Measurements from ENCODE around the gene TST.

The TST gene

GRCh38 chr22:37060801-37061610 is 41.8 kb upstream of the TST start:
- no peaks in the 10 kb centered on the region for H3K9me3 ChIP-seq (ENCODE audit: insufficient read depth, low read depth, low read length)
- H3K27me3 ChIP-seq (ENCODE audit: insufficient read depth, low read length), result 0 out of 2 replicates have a peak, but pooled peaks cover 1% of the 10 kb centered on the region
- H3K4me3 ChIP-seq (ENCODE audit: low read length), result no peak overlapping the region
- H3K9ac ChIP-seq (ENCODE audit: low read depth, low read length), result no peak overlapping the region
- H3K36me3 ChIP-seq (ENCODE audit: insufficient read depth, low read length), result peaks cover 32% of the 10 kb centered on the region
- WGBS, result 88% methylated on average over 28 of the region's 28 CpGs
- H3K27ac ChIP-seq (ENCODE audit: low read depth, low read length), result no peak overlapping the region
- peaks cover 13% of the 10 kb centered on the region for H3K4me1 ChIP-seq (ENCODE audit: insufficient read depth, low read length)

- WGBS, result 94% methylated on average over 9 of the region's 9 CpGs
- Histone ChIP-seq H3K9ac (ENCODE audit: low read depth, low read length) (no peak overlapping the region), H3K27me3 (ENCODE audit: insufficient read depth, low read length) (no peaks in the 10 kb centered on the region)
Measured at GRCh38 chr22:37059876-37060449, 40.7 kb upstream of the TST start.

GRCh38 chr22:37058917-37059701 is 39.9 kb upstream of the TST start:
- Histone ChIP-seq H3K4me1 (ENCODE audit: insufficient read depth, low read length) (peaks cover 13% of the 10 kb centered on the region), H3K36me3 (ENCODE audit: insufficient read depth, low read length) (peaks cover 40% of the 10 kb centered on the region), H3K9ac (ENCODE audit: low read depth, low read length) (no peak overlapping the region), H3K27ac (ENCODE audit: low read depth, low read length) (no peak overlapping the region), H3K9me3 (ENCODE audit: insufficient read depth, low read depth, low read length) (no peaks in the 10 kb centered on the region), H3K4me3 (ENCODE audit: low read length) (no peak overlapping the region), H3K27me3 (ENCODE audit: insufficient read depth, low read length) (no peaks in the 10 kb centered on the region)
- 92% methylated on average over 28 of the region's 28 CpGs for WGBS

More at GRCh38 chr22:37059876-37060449, 40.7 kb upstream of the TST start:
- no peaks in the 10 kb centered on the region for H3K9me3 ChIP-seq (ENCODE audit: insufficient read depth, low read depth, low read length)
- H3K4me3 ChIP-seq (ENCODE audit: low read length), result no peak overlapping the region
- peaks cover 13% of the 10 kb centered on the region for H3K4me1 ChIP-seq (ENCODE audit: insufficient read depth, low read length)
- H3K27ac ChIP-seq (ENCODE audit: low read depth, low read length), result no peak overlapping the region
- H3K36me3 ChIP-seq (ENCODE audit: insufficient read depth, low read length), result peaks cover 40% of the 10 kb centered on the region

- Histone ChIP-seq H3K36me3 (ENCODE audit: insufficient read depth, low read length) (peaks cover 49% of the 10 kb centered on the region), H3K9ac (ENCODE audit: low read depth, low read length) (no peak overlapping the region)
- 93% methylated on average over 12 of the region's 12 CpGs for WGBS
Measured at GRCh38 chr22:37057796-37058510, 38.7 kb upstream of the TST start.

GRCh38 chr22:37057226-37057625 is 38.0 kb upstream of the TST start:
- Histone ChIP-seq H3K27ac (ENCODE audit: low read depth, low read length) (no peak overlapping the region), H3K36me3 (ENCODE audit: insufficient read depth, low read length) (peaks cover 49% of the 10 kb centered on the region), H3K27me3 (ENCODE audit: insufficient read depth, low read length) (no peaks in the 10 kb centered on the region), H3K9ac (ENCODE audit: low read depth, low read length) (no peak overlapping the region), H3K9me3 (ENCODE audit: insufficient read depth, low read depth, low read length) (no peaks in the 10 kb centered on the region), H3K4me3 (ENCODE audit: low read length) (no peak overlapping the region), H3K4me1 (ENCODE audit: insufficient read depth, low read length) (peaks cover 5% of the 10 kb centered on the region; the same call in 1 of the 2 replicates)
- 83% methylated on average over 9 of the region's 9 CpGs for WGBS

More at GRCh38 chr22:37057796-37058510, 38.7 kb upstream of the TST start:
- no peak overlapping the region for H3K4me3 ChIP-seq (ENCODE audit: low read length)
- no peak overlapping the region for H3K27ac ChIP-seq (ENCODE audit: low read depth, low read length)
- H3K27me3 ChIP-seq (ENCODE audit: insufficient read depth, low read length), result no peaks in the 10 kb centered on the region
- peaks cover 11% of the 10 kb centered on the region for H3K4me1 ChIP-seq (ENCODE audit: insufficient read depth, low read length)
- H3K9me3 ChIP-seq (ENCODE audit: insufficient read depth, low read depth, low read length), result no peaks in the 10 kb centered on the region

GRCh38 chr22:37056246-37056645 is 37.0 kb upstream of the TST start:
- peaks cover 49% of the 10 kb centered on the region for H3K36me3 ChIP-seq (ENCODE audit: insufficient read depth, low read length)
- WGBS, result 93% methylated on average over 13 of the region's 13 CpGs
- no peaks in the 10 kb centered on the region for H3K27me3 ChIP-seq (ENCODE audit: insufficient read depth, low read length)
- H3K9me3 ChIP-seq (ENCODE audit: insufficient read depth, low read depth, low read length), result no peaks in the 10 kb centered on the region
- no peak overlapping the region for H3K4me3 ChIP-seq (ENCODE audit: low read length)
- H3K27ac ChIP-seq (ENCODE audit: low read depth, low read length), result no peak overlapping the region
- H3K9ac ChIP-seq (ENCODE audit: low read depth, low read length), result no peak overlapping the region
- H3K4me1 ChIP-seq (ENCODE audit: insufficient read depth, low read length), result no peaks in the 10 kb centered on the region

GRCh38 chr22:37054600-37055365 is 35.5 kb upstream of the TST start:
- Histone ChIP-seq H3K9me3 (ENCODE audit: insufficient read depth, low read depth, low read length) (no peaks in the 10 kb centered on the region), H3K4me3 (ENCODE audit: low read length) (no peak overlapping the region), H3K27me3 (ENCODE audit: insufficient read depth, low read length) (no peaks in the 10 kb centered on the region; the same call in 1 of the 2 replicates), H3K27ac (ENCODE audit: low read depth, low read length) (no peak overlapping the region), H3K36me3 (ENCODE audit: insufficient read depth, low read length) (peaks cover 46% of the 10 kb centered on the region), H3K9ac (ENCODE audit: low read depth, low read length) (no peak overlapping the region), H3K4me1 (ENCODE audit: insufficient read depth, low read length) (no peaks in the 10 kb centered on the region)
- 92% methylated on average over 20 of the region's 20 CpGs for WGBS

- no peak overlapping the region for H3K9ac ChIP-seq (ENCODE audit: low read depth, low read length)
Measured at GRCh38 chr22:37054056-37054395, 34.8 kb upstream of the TST start.

GRCh38 chr22:37053310-37054055 is 34.2 kb upstream of the TST start:
- Histone ChIP-seq H3K9ac (ENCODE audit: low read depth, low read length) (no peak overlapping the region), H3K4me3 (ENCODE audit: low read length) (no peak overlapping the region), H3K27ac (ENCODE audit: low read depth, low read length) (no peak overlapping the region), H3K4me1 (ENCODE audit: insufficient read depth, low read length) (no peaks in the 10 kb centered on the region), H3K36me3 (ENCODE audit: insufficient read depth, low read length) (peaks cover 40% of the 10 kb centered on the region), H3K9me3 (ENCODE audit: insufficient read depth, low read depth, low read length) (no peaks in the 10 kb centered on the region), H3K27me3 (ENCODE audit: insufficient read depth, low read length) (no peaks in the 10 kb centered on the region; the same call in 1 of the 2 replicates)
- 95% methylated on average over 16 of the region's 16 CpGs for WGBS

More at GRCh38 chr22:37054056-37054395, 34.8 kb upstream of the TST start:
- Histone ChIP-seq H3K4me1 (ENCODE audit: insufficient read depth, low read length) (no peaks in the 10 kb centered on the region), H3K27me3 (ENCODE audit: insufficient read depth, low read length) (no peaks in the 10 kb centered on the region; the same call in 1 of the 2 replicates), H3K9me3 (ENCODE audit: insufficient read depth, low read depth, low read length) (no peaks in the 10 kb centered on the region), H3K4me3 (ENCODE audit: low read length) (no peak overlapping the region), H3K36me3 (ENCODE audit: insufficient read depth, low read length) (peaks cover 41% of the 10 kb centered on the region), H3K27ac (ENCODE audit: low read depth, low read length) (no peak overlapping the region)
- 92% methylated on average over 8 of the region's 8 CpGs for WGBS

Measured in HUES64 (cell line).